ENCODE data around the gene COL15A1.
"Not testable (repeated sequence)": the region's sequence is repeated elsewhere in the genome, so short reads cannot be mapped to it uniquely, and the experiment has no call there.

COL15A1 gene

DNA sequence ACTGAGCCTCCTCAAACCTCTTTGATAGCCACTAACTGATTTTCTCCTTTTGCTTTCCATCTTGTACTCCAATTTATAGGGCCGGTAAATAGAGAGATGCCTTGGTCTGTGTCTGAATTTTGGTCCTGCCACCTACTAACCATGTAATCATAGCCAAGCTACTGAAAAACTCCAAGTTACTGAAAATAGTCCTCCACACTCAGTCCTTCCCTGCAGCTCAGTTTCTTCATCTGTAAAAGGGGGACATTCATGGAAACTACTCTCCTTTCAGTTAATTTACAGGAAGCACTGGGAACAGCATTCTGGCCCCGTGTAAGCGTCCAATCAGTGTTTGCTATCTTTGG is 131.2 kb downstream of the COL15A1 start:
- DNase-seq (ENCODE audit: extremely low read depth in 1 of 2, low read depth in 1 of 2) = no peak

DNA sequence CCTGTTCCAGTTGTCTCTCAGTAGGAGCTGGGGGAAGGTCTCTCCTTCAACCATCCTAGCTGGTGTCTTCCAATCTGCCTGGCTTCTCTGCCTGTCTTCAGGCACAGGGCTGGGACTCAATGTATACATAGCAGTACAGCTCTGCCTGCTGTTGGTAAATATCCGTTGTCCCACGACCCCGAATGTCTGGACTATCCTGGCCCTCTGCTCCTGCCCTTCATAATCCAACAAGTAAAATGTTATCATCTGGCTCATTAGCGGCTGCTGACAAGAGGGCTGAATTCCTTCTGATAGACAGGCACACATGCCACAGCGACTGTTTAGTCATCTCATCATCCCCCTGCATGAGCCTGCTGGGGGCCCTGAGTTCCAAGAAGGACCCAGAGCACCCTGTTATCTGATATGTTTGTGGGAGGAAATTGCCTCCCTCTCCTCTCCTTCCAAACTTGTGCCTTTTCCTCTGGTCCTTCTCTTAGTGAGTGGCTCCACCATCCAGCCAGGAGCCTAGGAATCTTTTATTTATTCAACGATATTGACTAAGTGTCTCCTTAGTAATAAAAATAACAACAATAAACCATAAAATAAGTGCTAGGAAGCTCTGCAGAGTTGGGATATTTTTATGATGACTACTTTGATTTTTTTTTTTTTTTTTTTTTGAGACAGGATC is 131.7 kb downstream of the COL15A1 start:
- DNase-seq (ENCODE audit: extremely low read depth in 1 of 2, low read depth in 1 of 2) = no peak

DNA sequence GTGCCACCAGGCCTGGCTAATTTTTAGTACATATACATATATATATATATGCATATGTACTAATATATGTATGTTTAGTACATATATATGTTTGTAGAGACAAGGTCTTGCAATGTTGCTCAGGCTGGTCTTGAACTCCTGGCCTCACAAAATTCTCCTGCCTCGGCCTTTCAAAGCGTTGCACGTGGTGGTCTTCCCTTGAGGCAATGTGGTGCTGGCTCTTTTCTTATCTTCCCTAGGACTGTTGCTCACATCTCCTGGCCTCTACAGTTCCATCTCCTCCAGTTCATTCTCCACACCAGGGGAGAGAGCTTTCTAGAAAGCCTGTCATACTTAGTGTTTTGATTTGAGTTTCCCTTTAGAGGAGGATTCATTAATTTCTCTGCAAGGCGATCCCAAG is 132.3 kb downstream of the COL15A1 start:
- DNase-seq (ENCODE audit: extremely low read depth in 1 of 2, low read depth in 1 of 2) = no peak

DNA sequence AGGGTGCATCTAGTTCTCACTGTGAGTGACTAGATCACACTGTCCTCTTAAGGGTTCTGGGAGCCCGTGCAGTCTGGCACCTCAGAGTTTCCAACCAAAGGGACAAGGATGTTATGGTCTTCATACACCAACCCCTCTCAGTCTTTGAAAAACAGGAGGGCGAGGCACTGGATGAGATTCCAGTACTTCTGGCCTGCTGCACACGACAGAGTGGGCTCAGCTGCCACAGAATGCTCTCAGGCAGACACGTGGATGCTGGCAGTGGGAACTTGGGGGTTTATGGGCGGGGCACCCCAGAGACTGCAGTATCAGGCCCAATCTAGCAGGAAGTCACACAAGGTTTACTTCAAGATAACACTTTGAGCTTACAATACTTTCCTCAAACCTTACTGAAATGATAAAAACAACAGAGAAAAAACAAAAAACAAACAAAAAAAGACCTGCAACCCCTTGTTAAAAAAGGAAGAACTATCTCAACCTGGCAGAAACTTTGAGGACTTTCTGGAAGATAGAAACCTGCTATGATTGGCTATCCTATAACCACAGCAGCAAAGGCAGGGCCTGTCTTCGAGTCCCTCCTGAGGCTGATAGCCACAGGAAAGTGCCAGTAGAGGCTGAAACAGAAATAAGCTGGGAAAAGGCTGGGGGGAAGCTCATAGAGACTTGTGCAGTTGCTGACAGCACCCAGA is 132.9 kb downstream of the COL15A1 start:
- no peak for DNase-seq (ENCODE audit: extremely low read depth in 1 of 2, low read depth in 1 of 2)

- DNase-seq (ENCODE audit: extremely low read depth in 1 of 2, low read depth in 1 of 2) = no peak
Observed at GRCh38 chr9:99078717-99079116, 135.0 kb downstream of the COL15A1 start.

- DNase-seq (ENCODE audit: extremely low read depth in 1 of 2, low read depth in 1 of 2) = no peak
Observed at GRCh38 chr9:99079542-99079941, 135.8 kb downstream of the COL15A1 start.

GRCh38 chr9:99083051-99083450 is 139.3 kb downstream of the COL15A1 start:
- DNase-seq (ENCODE audit: extremely low read depth in 1 of 2, low read depth in 1 of 2) = no peak

DNA sequence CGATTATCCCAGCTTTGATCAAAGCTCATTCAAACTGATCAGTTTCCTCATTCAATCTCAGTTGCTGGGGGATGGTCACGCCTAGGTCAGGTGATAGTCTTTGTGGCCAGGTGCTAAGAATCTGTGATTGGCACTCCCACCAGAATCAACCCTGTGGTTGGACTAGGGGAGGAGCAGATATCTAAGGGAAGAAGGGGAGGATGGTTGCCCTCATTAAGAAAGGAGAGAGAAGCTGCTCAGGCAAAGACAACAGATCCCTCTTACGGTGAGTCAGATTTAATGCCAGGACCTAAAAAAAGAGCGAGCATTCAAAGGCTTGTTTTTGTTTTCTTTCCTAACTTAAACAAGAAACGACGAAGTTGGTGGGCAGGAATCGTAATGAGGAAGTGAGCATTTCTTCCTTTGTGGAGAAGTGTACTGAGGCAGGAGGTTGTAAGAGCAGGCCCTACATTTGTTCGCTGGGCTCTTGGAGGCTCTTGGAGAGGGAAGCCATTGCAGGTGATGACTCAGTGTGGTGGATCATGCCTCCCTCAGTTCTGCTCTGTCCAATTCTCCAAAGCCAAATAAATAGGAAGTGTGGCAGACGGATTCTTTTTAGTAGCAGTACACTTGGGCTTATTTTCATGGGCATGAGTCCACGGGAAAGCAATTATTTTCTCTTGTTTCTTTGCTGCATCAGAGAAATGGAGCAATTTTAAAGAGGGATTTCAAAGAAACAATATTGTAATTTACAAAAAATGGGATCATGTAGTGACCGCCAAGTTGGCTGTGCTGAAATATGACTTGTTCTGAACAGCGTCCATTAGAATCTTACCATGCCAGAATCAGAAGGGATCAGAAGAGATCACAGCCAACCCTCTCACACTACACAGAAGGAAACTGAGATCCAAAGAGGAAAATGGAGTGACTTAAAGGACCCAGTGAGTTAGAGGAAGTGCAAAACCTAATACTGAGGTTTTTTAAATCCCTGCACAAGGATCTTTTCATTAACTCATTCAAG is 142.5 kb downstream of the COL15A1 start:
- DNase-seq (ENCODE audit: extremely low read depth in 1 of 2, low read depth in 1 of 2) = no peak

DNA sequence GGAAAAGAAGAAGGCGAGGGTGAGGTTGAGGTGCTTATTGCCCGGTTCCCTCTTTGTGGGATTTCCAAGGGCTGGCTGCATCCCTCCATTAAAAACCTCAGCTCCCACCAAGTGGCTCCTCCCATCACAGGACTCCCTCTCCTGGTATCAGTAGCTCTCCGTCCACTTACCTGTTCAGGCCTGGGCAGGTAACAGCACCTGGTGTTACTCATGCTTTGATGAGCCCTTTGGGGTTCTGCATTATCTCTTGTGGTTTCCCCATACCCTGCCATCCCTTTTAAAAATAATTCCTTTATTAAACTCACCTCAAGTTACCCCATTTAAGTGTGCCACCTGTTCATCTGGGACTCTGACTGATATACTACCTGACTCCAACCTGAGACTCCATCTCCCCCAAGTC is 143.8 kb downstream of the COL15A1 start:
- no peak for DNase-seq (ENCODE audit: extremely low read depth in 1 of 2, low read depth in 1 of 2)

GRCh38 chr9:99090336-99091130 is 146.8 kb downstream of the COL15A1 start:
- DNase-seq (ENCODE audit: extremely low read depth in 1 of 2, low read depth in 1 of 2) = no peak

- peak in 1 of 2 donors; percentile 22 for DNase-seq (ENCODE audit: extremely low read depth in 1 of 2, low read depth in 1 of 2)
Observed at GRCh38 chr9:99092643-99093491, 149.2 kb downstream of the COL15A1 start.

GRCh38 chr9:99093492-99093791 is 149.7 kb downstream of the COL15A1 start:
- DNase-seq (ENCODE audit: extremely low read depth in 1 of 2, low read depth in 1 of 2) = peak in 1 of 2 donors; percentile 34

- DNase-seq (ENCODE audit: extremely low read depth in 1 of 2, low read depth in 1 of 2) = no peak
Observed at GRCh38 chr9:99095565-99095964, 151.9 kb downstream of the COL15A1 start.

DNA sequence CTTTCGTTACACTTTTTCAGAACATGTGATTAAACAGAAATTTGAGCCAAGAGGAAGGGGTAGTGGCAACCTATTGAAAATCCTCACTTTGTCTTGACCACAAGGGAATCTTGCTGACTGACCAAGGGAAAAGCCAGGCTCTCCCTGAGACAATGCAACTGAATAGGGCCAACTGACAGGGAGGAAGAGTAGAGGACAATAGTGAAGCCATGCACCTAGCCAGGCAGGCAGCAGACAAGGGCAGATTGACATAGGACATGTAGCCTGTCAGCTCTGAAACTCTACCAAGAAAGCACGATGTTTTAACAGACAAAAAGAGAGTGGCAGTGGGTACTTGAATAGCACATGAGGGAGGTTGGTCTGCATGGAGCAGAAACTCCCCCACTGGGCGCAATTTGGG is 152.7 kb downstream of the COL15A1 start:
- DNase-seq (ENCODE audit: extremely low read depth in 1 of 2, low read depth in 1 of 2) = no peak

DNA sequence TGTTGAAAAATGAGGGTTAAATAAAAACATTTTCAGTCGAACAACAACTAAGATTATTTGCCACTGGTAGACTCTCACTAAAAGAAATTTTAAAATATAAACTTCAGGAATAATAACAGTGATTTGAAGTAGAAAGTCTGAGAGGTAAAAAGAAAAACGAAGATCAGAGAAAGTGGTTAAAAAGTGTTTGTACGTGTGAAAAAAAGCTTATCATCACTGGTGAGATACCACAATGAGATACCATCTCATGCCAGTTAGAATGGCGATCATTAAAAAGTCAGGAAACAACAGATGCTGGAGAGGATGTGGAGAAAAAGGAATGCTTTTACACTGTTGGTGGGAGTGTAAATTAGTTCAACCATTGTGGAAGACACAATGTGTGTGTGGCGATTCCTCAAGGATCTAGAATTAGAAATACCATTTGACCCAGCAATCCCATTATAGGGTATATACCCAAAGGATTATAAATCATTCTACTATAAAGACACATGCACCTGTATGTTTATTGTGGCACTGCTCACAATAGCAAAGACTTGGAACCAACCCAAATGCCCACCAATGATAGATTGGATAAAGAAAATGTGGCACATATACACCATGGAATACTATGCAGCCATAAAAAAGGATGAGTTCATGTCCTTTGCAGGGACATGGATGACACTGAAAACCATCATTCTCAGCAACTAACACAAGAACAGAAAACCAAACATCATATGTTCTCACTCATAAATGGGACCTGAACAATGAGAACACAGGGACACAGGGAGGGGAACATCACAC is 156.3 kb downstream of the COL15A1 start:
- DNase-seq (ENCODE audit: extremely low read depth in 1 of 2, low read depth in 1 of 2) = not testable (repeated sequence)

DNA sequence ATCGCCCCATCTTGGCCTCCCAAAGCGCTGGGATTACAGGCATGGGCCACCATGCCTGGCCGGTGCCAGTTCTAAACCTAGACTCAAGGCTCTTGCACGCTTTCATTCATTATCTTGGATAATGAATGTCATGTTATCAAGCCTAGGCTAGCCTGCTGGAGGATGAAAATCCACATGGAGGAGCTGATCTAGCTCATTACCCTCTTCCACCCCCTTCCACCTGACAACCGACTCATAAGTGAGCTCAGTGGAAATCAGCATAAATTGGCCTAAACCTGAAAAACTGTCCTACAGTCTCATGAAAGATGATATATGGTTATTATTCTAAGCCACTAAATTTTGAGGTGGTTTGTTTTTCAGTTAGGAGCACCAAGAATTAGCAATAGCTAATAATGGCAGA is 157.6 kb downstream of the COL15A1 start:
- no peak for DNase-seq (ENCODE audit: extremely low read depth in 1 of 2, low read depth in 1 of 2)

- DNase-seq (ENCODE audit: extremely low read depth in 1 of 2, low read depth in 1 of 2) = no peak
Observed at GRCh38 chr9:99101812-99102211, 158.1 kb downstream of the COL15A1 start.

- DNase-seq (ENCODE audit: extremely low read depth in 1 of 2, low read depth in 1 of 2) = no peak
Observed at GRCh38 chr9:99103054-99103895, 159.6 kb downstream of the COL15A1 start.

Measured in stimulated activated CD8-positive, alpha-beta memory T cell treated with anti-CD3 and anti-CD28 coated beads, Interleukin-7, amount 100 ng/mL, for 48 hours (primary cell).